NCI-H2196 treated with DMSO at 0.1 percent for 48 hours (cell line): Measurements from ENCODE around the gene TARM1.

ENCODE experiments used
- DNase-seq: peaks from one replicate; lab custom pipeline; 2025; ENCODE audit not compliant: unreplicated experiment; lab: John Stamatoyannopoulos, UW

Gene TARM1

GRCh38 chr19:54081032-54081431 is at the start of gene TARM1:
TARM1 (minus strand) TSS chr19:54081365; CDS start chr19:54081340, 25 bp downstream.
- DNase-seq = no peak

GRCh38 chr19:54129617-54129996 is 48.4 kb upstream of the TARM1 start:
- DNase-seq = no peak

- no peak for DNase-seq
Measured at GRCh38 chr19:54128796-54129616, 47.8 kb upstream of the TARM1 start.

- DNase-seq = no peak
Measured at GRCh38 chr19:54128441-54128725, 47.2 kb upstream of the TARM1 start.

- no peak for DNase-seq
Measured at GRCh38 chr19:54127688-54128440, 46.7 kb upstream of the TARM1 start.

GRCh38 chr19:54125713-54126112 is 44.5 kb upstream of the TARM1 start:
- no peak for DNase-seq

GRCh38 chr19:54124393-54124792 is 43.2 kb upstream of the TARM1 start:
- no peak for DNase-seq

GRCh38 chr19:54123682-54124081 is 42.5 kb upstream of the TARM1 start:
- no peak for DNase-seq

GRCh38 chr19:54121259-54121658 is 40.1 kb upstream of the TARM1 start:
- no peak for DNase-seq

- peak; percentile 93 for DNase-seq
Measured at GRCh38 chr19:54115109-54116063, 34.2 kb upstream of the TARM1 start, which contains the start of the genes PRPF31 and TFPT. PRPF31 (plus strand) TSS chr19:54115754; CDS start chr19:54118279, 2,525 bp downstream. TFPT (minus strand) TSS chr19:54115657; CDS start chr19:54115269, 388 bp downstream.

- peak; percentile 10 for DNase-seq
Measured at GRCh38 chr19:54114340-54115108, 33.4 kb upstream of the TARM1 start.

GRCh38 chr19:54109651-54110050 is 28.5 kb upstream of the TARM1 start:
- DNase-seq = no peak

- no peak for DNase-seq
Measured at GRCh38 chr19:54108496-54108895, 27.3 kb upstream of the TARM1 start.

- no peak for DNase-seq
Measured at GRCh38 chr19:54107876-54108490, 26.8 kb upstream of the TARM1 start.

- DNase-seq = no peak
Measured at GRCh38 chr19:54106716-54107115, 25.6 kb upstream of the TARM1 start.

- no peak for DNase-seq
Measured at GRCh38 chr19:54105796-54106195, 24.6 kb upstream of the TARM1 start.

GRCh38 chr19:54104998-54105715 is 24.0 kb upstream of the TARM1 start:
- DNase-seq = no peak

GRCh38 chr19:54102421-54103169 is 21.4 kb upstream of the TARM1 start, which contains the start of gene NDUFA3:
NDUFA3 (plus strand) TSS chr19:54102855; CDS start chr19:54102879, 24 bp downstream.
- DNase-seq = peak; percentile 92
